ENCODE data around the gene FCAMR.
A peak's percentile ranks its signal among the peaks of the same experiment; 100 is the strongest.

DNA sequence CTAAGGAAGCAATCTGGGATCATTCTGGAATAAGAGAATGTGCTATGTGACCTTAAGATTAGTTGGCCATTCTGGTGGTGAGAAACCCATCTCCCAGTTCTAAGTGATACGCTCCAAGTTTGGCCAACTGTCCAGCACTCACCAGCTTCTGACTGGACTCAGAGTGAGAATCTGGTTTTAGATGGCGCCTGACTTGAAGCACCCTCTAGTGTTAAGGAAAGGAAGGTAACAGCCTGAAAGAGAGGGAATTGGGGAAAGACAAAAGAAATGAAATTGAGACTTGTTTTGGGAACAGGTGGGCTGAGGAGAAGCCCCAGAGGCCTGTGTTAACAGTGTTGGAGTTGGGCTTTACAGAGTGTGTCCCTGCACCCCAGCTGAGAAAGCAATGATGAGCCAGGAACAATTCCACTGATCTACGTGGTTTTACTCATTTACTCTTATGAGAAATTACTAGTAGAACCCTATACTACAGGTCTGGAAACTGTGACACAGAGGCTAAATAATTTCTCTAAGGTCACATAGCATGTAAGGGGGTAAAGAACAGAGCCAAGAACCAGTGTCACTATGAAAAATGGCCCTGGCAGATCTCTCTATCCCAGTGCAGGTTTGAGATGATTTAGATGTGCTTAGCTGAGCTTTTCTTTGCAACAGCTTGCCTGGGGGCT is 9.3 kb upstream of the FCAMR start:
- TF ChIP-seq POLR2A (IDR thresholded peaks at IDR 0.05): no peak
- TF ChIP-seq, protein P1, sequence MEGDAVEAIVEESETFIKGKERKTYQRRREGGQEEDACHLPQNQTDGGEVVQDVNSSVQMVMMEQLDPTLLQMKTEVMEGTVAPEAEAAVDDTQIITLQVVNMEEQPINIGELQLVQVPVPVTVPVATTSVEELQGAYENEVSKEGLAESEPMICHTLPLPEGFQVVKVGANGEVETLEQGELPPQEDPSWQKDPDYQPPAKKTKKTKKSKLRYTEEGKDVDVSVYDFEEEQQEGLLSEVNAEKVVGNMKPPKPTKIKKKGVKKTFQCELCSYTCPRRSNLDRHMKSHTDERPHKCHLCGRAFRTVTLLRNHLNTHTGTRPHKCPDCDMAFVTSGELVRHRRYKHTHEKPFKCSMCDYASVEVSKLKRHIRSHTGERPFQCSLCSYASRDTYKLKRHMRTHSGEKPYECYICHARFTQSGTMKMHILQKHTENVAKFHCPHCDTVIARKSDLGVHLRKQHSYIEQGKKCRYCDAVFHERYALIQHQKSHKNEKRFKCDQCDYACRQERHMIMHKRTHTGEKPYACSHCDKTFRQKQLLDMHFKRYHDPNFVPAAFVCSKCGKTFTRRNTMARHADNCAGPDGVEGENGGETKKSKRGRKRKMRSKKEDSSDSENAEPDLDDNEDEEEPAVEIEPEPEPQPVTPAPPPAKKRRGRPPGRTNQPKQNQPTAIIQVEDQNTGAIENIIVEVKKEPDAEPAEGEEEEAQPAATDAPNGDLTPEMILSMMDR (IDR thresholded peaks at IDR 0.05): peak in 3 of 6 experiments; percentile 26 to 37 (median 32)
